Subcutaneous abdominal adipose tissue (tissue), 5 donors: ENCODE data around the gene NUP85.

ENCODE experiments used
- H3K27ac ChIP-seq: one replicate; pipeline ENCODE4 v1.7.0; 2013; ENCODE audit warnings: low read depth, mild to moderate bottlenecking, inconsistent platforms, low read length, moderate library complexity
- H3K27me3 ChIP-seq, 5 donors: one replicate each; pipeline ENCODE4 v1.7.0; 2013; ENCODE audit warnings: low read length in 5 of 5, inconsistent platforms in 1 of 5; ENCODE audit not compliant: control insufficient read depth in 5 of 5, insufficient read depth in 4 of 5
- H3K36me3 ChIP-seq, 5 donors: one replicate each; pipeline ENCODE4 v1.7.0; 2013; ENCODE audit warnings: low read length in 5 of 5; ENCODE audit not compliant: control insufficient read depth in 5 of 5, insufficient read depth in 5 of 5
- H3K4me1 ChIP-seq, 5 donors: one replicate each; pipeline ENCODE4 v1.7.0; 2013; ENCODE audit warnings: low read length in 5 of 5, mild to moderate bottlenecking in 3 of 5, moderate library complexity in 1 of 5; ENCODE audit not compliant: control insufficient read depth in 5 of 5, insufficient read depth in 5 of 5
- H3K4me3 ChIP-seq, 5 donors: one replicate each; pipeline ENCODE4 v1.7.0; 2013; ENCODE audit warnings: low read length in 5 of 5, low read depth in 1 of 5
- H3K9ac ChIP-seq, 5 donors: one replicate each; pipeline ENCODE4 v1.7.0; 2013; ENCODE audit warnings: low read length in 5 of 5, mild to moderate bottlenecking in 4 of 5, moderate library complexity in 3 of 5
- H3K9me3 ChIP-seq, 5 donors: one replicate each; pipeline ENCODE4 v1.7.0; 2013; ENCODE audit warnings: low read length in 5 of 5; ENCODE audit not compliant: control insufficient read depth in 5 of 5
- donor health status: healthy.
- donor health status: healthy.
- donor health status: healthy.
- donor health status: healthy.
- donor health status: healthy.

NUP85 gene

DNA sequence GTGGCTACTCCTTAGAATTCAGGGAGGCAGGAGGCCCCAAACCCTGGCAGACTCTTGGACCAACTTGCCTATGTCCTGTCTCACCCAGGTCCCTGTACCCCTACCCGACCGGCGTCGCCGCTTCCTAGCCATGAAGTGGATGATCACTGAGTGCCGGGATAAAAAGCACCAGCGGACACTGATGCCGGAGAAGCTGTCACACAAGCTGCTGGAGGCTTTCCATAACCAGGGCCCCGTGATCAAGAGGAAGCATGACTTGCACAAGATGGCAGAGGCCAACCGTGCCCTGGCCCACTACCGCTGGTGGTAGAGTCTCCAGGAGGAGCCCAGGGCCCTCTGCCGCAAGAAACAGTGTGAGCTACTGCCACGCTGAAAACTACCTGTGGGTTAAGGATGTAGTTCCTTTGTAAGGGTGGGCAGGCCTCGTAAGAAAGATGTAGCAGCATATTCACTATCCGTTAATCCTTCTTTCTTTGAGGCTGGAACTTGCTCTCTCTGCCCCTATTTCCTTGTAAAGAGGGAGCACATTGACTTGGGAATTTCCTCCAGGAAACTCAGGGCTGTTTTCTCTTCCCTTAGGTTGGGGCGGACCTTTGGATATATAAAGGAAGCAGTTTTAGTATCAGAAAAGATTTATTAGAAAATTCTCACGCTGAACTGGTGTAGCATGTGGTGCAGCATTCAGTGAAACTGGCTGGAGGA lies 60.3 kb downstream of the NUP85 start:
- Histone ChIP-seq H3K9me3 (no peaks in the 10 kb centered on the region), H3K27ac (no peak overlapping the region), H3K4me3 (no peak overlapping the region), H3K27me3 (no peaks in the 10 kb centered on the region), H3K9ac (no peak overlapping the region), H3K36me3 (peaks cover 0 to 40% (median 33%) of the 10 kb centered on the region in 5 donors), H3K4me1 (peaks cover 7 to 45% (median 36%) of the 10 kb centered on the region in 5 donors)

- Histone ChIP-seq H3K9ac (no peak overlapping the region), H3K4me3 (no peak overlapping the region), H3K27ac (no peak overlapping the region), H3K36me3 (peaks cover 0 to 40% (median 33%) of the 10 kb centered on the region in 5 donors), H3K4me1 (peaks cover 7 to 47% (median 36%) of the 10 kb centered on the region in 5 donors), H3K27me3 (no peaks in the 10 kb centered on the region), H3K9me3 (no peaks in the 10 kb centered on the region)
Measured at GRCh38 chr17:75266316-75267152, 61.1 kb downstream of the NUP85 start.

GRCh38 chr17:75267153-75267410 lies 61.6 kb downstream of the NUP85 start:
- Histone ChIP-seq H3K27me3 (no peaks in the 10 kb centered on the region), H3K27ac (no peak overlapping the region), H3K4me3 (no peak overlapping the region), H3K9ac (no peak overlapping the region), H3K36me3 (peaks cover 0 to 40% (median 33%) of the 10 kb centered on the region in 5 donors), H3K9me3 (no peaks in the 10 kb centered on the region), H3K4me1 (peaks cover 7 to 47% (median 40%) of the 10 kb centered on the region in 5 donors)

DNA sequence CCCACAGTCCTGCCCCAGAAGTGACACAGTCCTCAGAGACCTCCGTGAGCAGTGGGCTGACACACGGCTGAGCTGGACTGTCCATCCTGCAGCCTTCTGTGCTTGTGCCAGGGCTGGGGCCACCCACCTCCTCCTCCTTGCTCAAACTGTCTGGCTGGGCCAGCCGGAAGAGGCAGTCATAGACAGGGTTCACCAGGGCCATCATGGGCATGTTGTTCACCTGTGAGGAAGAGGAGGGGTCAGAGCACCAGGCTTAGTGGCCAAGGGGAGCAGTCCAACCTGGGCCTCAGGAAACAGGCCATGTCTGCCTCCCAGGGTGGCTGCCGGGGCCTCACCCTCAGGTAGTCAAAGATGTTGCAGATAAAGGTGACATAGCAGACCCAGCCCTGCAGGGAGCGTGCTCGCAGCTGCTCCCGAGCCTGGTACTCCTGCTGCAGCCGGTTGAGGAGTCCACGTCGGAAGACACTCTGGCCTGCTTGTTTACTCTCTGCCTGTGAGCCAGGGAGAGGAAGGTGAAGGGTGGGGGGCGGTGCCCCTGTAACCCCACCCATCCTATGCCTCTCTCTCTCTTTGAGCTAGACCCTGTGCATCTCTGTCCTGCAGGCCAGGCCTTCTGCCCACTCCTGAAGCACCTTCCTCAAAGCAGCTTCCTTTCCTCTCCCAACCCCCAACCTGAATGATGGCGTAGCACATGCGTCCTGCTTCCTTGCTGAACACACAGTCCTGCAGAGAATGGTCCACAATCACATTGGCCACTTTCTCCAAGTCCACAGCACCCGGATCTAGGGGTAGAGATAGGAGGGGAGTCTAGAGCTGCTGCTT lies 62.1 kb downstream of the NUP85 start:
- H3K27ac ChIP-seq, result no peak overlapping the region

GRCh38 chr17:75269844-75270217 lies 64.4 kb downstream of the NUP85 start:
- Histone ChIP-seq H3K9me3 (no peaks in the 10 kb centered on the region), H3K27me3 (no peaks in the 10 kb centered on the region), H3K4me1 (peaks cover 2 to 59% (median 42%) of the 10 kb centered on the region in 5 donors), H3K4me3 (peak overlapping the region; percentile 41 to 91 (median 80)), H3K27ac (peak overlapping the region; percentile 74), H3K36me3 (peaks cover 0 to 40% (median 20%) of the 10 kb centered on the region in 5 donors), H3K9ac (peak overlapping the region in 4 of 5 donors; percentile 84 to 95 (median 90))

More for the DNA sequence above, 62.1 kb downstream of the NUP85 start:
- H3K9me3 ChIP-seq, result no peaks in the 10 kb centered on the region
- peaks cover 2 to 47% (median 40%) of the 10 kb centered on the region in 5 donors for H3K4me1 ChIP-seq
- H3K4me3 ChIP-seq, result no peak overlapping the region
- peaks cover 0 to 40% (median 33%) of the 10 kb centered on the region in 5 donors for H3K36me3 ChIP-seq
- H3K9ac ChIP-seq, result no peak overlapping the region
- H3K27me3 ChIP-seq, result no peaks in the 10 kb centered on the region

DNA sequence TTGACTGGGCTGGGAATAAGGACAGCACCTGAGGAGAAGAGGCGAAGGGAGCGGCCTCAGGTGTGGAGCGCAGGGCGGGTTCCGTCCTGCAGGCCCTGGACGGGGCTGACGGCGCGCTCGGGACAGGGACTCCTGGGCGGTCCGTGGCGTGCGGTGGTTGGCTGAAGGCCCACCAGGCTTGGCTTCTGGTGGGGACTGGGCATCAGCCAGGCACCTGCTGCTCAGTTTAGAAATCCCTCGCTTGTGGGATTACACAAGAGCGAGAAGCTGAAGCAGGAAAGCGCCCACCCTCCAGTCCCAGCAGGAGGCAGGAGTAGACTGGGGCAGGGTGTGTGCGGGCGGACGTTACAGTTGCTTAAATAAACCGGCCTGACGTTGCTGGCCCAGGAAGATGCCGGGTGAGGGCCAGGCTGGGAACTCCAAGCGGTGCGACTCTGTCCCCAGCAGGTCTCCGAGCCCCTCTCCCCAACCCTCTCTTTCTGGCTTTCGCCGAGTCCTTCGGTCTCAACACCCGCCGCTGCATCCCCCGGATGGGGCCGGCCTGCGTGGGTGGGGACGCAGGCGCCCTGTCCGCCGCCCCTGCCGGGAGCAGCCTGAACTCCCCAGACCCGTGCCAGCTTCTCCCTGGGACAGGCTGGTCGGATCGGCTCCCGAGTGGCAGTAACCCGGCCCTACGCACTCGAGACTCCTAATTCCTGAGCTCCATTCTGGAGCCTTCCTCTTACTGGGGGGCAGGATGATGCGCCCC lies 64.9 kb downstream of the NUP85 start:
- Histone ChIP-seq H3K27me3 (no peaks in the 10 kb centered on the region), H3K9me3 (no peaks in the 10 kb centered on the region), H3K36me3 (peaks cover 0 to 35% (median 21%) of the 10 kb centered on the region in 5 donors), H3K27ac (peak overlapping the region; percentile 74), H3K4me3 (peak overlapping the region; percentile 69 to 91 (median 80)), H3K4me1 (peaks cover 2 to 59% (median 42%) of the 10 kb centered on the region in 5 donors), H3K9ac (peak overlapping the region; percentile 68 to 95 (median 88))

- Histone ChIP-seq H3K9me3 (no peaks in the 10 kb centered on the region), H3K27ac (peak within 1 kb of the TSS; percentile 74), H3K4me1 (peaks cover 2 to 57% (median 42%) of the 10 kb centered on the region in 5 donors), H3K9ac (peak within 1 kb of the TSS; percentile 68 to 95 (median 88)), H3K4me3 (peak within 1 kb of the TSS; percentile 69 to 91 (median 80)), H3K27me3 (no peaks in the 10 kb centered on the region), H3K36me3 (peaks cover 0 to 30% (median 16%) of the 10 kb centered on the region in 5 donors)
Measured at GRCh38 chr17:75270966-75271232, 65.4 kb downstream of the NUP85 start, which contains the start of gene MIF4GD. Gene MIF4GD (minus strand): TSS chr17:75271231. CDS start chr17:75270195, 1,036 bp downstream.

GRCh38 chr17:75271233-75271954 lies 65.9 kb downstream of the NUP85 start:
- Histone ChIP-seq H3K4me3 (peak overlapping the region in 4 of 5 donors; percentile 74 to 91 (median 80)), H3K9ac (peak overlapping the region in 4 of 5 donors; percentile 62 to 88 (median 79)), H3K27me3 (no peaks in the 10 kb centered on the region), H3K9me3 (no peaks in the 10 kb centered on the region), H3K36me3 (peaks cover 0 to 25% (median 11%) of the 10 kb centered on the region in 5 donors), H3K4me1 (peaks cover 2 to 57% (median 42%) of the 10 kb centered on the region in 5 donors), H3K27ac (peak overlapping the region; percentile 65)
